Activated T-helper 2 cell treated with anti-CD3 and anti-CD28 coated beads, Interferon-gamma antibody, Interleukin-2, Interleukin-4, amounts not matched to agents 10 μg/mL and 5 μg/mL and 100 μg/mL, durations not matched to agents 14 hours and 24 hours and 36 hours (primary cell): Measurements from ENCODE around the gene TSPEAR. TPM values are rescaled to one million over a fixed set of nuclear protein-coding genes. Genes with fewer than 3 reads are reported as not detected.
"Not testable (repeated sequence)": the region's sequence is repeated elsewhere in the genome, so short reads cannot be mapped to it uniquely, and the experiment has no call there.

Source experiments
- DNase-seq: peaks from one replicate; pipeline ENCODE4 v3.0.0; 2021; ENCODE audit warnings: low spot score
- H3K27ac Mint-ChIP-seq: one replicate; pipeline ENCODE4 v1.8.0; 2021; ENCODE audit warnings: mixed read lengths
- H3K27me3 Mint-ChIP-seq: one replicate; pipeline ENCODE4 v1.8.0; 2021; ENCODE audit warnings: low read depth, mixed read lengths
- H3K36me3 Mint-ChIP-seq: one replicate; pipeline ENCODE4 v1.8.0; 2021; ENCODE audit warnings: low read depth, mixed read lengths
- H3K4me1 Mint-ChIP-seq: one replicate; pipeline ENCODE4 v1.8.0; 2021; ENCODE audit warnings: low read depth, mixed read lengths
- H3K4me3 Mint-ChIP-seq: one replicate; pipeline ENCODE4 v1.8.0; 2021; ENCODE audit warnings: low read depth, mild to moderate bottlenecking, moderate library complexity, mixed read lengths
- H3K9me3 Mint-ChIP-seq: one replicate; pipeline ENCODE4 v1.8.0; 2021; ENCODE audit warnings: mixed read lengths
- intact Hi-C: fragments of 100-400 bp; cut with micrococcal nuclease; formaldehyde crosslinking; loops from one replicate; pipeline ENCODE4 v1.15.1; 2023
- total RNA-seq: library from RNA; stranded (reverse); gene quantifications from 2 replicates; pipeline ENCODE4 v1.2.3, GENCODE V29; 2022

TSPEAR gene
- total RNA-seq, 1 donor from 2014 or later: not detected

DNA sequence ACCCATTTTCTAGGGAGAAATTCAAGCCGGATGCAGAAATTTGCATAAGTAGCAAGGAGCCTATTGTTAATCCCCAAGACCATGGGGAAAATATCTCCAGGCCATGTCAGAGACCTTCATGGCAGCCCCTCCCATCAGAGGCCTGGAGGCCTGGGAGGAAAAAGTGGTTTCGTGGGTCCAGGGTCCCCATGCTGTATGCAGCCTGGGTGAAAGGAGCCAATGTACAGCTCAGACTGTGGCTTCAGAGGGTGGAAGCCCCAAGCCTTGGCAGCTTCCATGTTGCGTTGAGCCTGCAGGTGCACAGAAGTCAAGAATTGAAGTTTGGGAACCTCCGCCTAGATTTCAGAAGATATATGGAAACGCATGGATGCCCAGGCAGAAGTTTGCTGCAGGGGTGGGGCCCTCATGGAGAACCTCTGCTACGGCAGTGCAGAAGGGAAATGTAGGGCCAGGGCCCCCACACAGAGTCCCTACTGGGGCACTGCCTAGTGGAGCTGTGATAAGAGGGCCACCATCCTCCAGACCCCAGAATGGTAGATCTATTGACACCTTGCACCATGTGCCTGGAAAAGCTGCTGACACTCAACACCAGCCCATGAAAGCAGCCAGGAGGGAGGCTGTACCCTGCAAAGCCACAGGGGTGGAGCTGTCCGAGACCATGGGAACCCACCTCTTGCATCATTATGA lies 101.1 kb downstream of the TSPEAR start:
- intact Hi-C loops, H3K4me3 Mint-ChIP-seq, H3K36me3 Mint-ChIP-seq: not testable (repeated sequence)

GRCh38 chr21:44609193-44609592 lies 102.2 kb downstream of the TSPEAR start:
- intact Hi-C loops: no loop called here
- no peak for DNase-seq
- Mint-ChIP-seq H3K4me1 (no peaks in the 10 kb centered on the region), H3K27me3 (peaks cover 12% of the 10 kb centered on the region), H3K27ac (no peak overlapping the region), H3K4me3 (no peak overlapping the region), H3K9me3 (peaks cover 38% of the 10 kb centered on the region), H3K36me3 (no peaks in the 10 kb centered on the region)

More for the DNA sequence above, 101.1 kb downstream of the TSPEAR start:
- DNase-seq, H3K27ac Mint-ChIP-seq, H3K4me1 Mint-ChIP-seq, H3K27me3 Mint-ChIP-seq: not testable (repeated sequence)
- peaks cover 38% of the 10 kb centered on the region for H3K9me3 Mint-ChIP-seq

GRCh38 chr21:44606495-44606894 lies 104.9 kb downstream of the TSPEAR start:
- Mint-ChIP-seq H3K9me3 (peaks cover 32% of the 10 kb centered on the region), H3K27ac (no peak overlapping the region), H3K27me3 (peaks cover 12% of the 10 kb centered on the region), H3K4me3 (no peak overlapping the region), H3K4me1 (no peaks in the 10 kb centered on the region), H3K36me3 (no peaks in the 10 kb centered on the region)
- intact Hi-C loops: no loop called here
- no peak for DNase-seq

- no peaks in the 10 kb centered on the region for H3K36me3 Mint-ChIP-seq
- peaks cover 12% of the 10 kb centered on the region for H3K27me3 Mint-ChIP-seq
- no peaks in the 10 kb centered on the region for H3K4me1 Mint-ChIP-seq
- no peak overlapping the region for H3K4me3 Mint-ChIP-seq
- intact Hi-C loops: no loop called here
- H3K9me3 Mint-ChIP-seq: peaks cover 6% of the 10 kb centered on the region
- DNase-seq: no peak
- H3K27ac Mint-ChIP-seq: no peak overlapping the region
Observed at GRCh38 chr21:44603911-44604310, 107.5 kb downstream of the TSPEAR start.

DNA sequence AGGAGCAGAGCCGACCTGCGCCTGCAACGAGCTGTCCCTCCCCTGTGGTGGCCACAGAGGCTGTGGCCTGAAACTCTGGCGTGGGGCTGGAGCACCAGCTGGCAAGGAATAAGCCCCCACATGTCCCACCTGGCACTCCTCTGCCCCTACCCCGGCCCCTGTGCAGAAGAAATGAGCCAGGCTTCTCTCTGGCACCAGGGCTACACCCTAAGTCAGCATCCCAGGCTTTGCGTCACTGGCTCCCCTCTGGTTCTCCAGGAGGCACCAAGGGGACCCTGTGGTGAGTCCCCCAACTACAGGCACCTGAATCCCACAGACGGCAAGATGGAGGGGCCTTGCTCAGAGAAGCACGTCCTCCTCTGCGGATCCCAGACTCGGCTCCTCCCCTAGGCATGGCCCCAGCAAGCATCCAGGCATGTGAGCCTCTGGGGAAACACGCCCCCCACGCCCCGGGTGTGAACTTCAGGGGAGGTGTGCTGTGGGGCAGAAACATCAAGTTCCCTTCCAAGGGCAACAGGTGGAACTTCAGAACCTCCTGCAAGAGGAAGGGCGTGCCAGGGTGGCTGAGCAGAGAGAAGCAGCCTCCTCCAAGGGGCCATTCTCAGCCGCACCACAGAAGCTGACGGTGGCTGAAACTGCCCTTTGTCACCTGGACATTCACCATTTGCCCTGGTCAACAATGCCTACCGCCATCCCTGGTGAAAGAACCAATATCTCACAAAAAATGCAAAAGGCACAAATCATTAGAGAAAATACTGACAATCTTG lies 108.1 kb downstream of the TSPEAR start:
- Mint-ChIP-seq H3K9me3 (peaks cover 4% of the 10 kb centered on the region), H3K4me1 (no peaks in the 10 kb centered on the region)

GRCh38 chr21:44602463-44602850 lies 108.9 kb downstream of the TSPEAR start:
- no peak overlapping the region for H3K27ac Mint-ChIP-seq
- peaks cover 14% of the 10 kb centered on the region for H3K27me3 Mint-ChIP-seq
- H3K36me3 Mint-ChIP-seq: no peaks in the 10 kb centered on the region
- H3K4me3 Mint-ChIP-seq: no peak overlapping the region
- intact Hi-C loops: no loop called here
- peaks cover 4% of the 10 kb centered on the region for H3K9me3 Mint-ChIP-seq
- H3K4me1 Mint-ChIP-seq: no peaks in the 10 kb centered on the region
- DNase-seq: no peak

More for the DNA sequence above, 108.1 kb downstream of the TSPEAR start:
- H3K4me3 Mint-ChIP-seq: no peak overlapping the region
- H3K27me3 Mint-ChIP-seq: peaks cover 14% of the 10 kb centered on the region
- intact Hi-C loops: no loop called here
- no peaks in the 10 kb centered on the region for H3K36me3 Mint-ChIP-seq
- H3K27ac Mint-ChIP-seq: no peak overlapping the region
- no peak for DNase-seq

GRCh38 chr21:44601596-44602462 lies 109.5 kb downstream of the TSPEAR start:
- intact Hi-C loops: no loop called here
- DNase-seq: no peak
- H3K27me3 Mint-ChIP-seq: peaks cover 14% of the 10 kb centered on the region
- no peak overlapping the region for H3K27ac Mint-ChIP-seq
- no peak overlapping the region for H3K4me3 Mint-ChIP-seq
- H3K4me1 Mint-ChIP-seq: no peaks in the 10 kb centered on the region
- H3K36me3 Mint-ChIP-seq: no peaks in the 10 kb centered on the region
- H3K9me3 Mint-ChIP-seq: peaks cover 4% of the 10 kb centered on the region

DNA sequence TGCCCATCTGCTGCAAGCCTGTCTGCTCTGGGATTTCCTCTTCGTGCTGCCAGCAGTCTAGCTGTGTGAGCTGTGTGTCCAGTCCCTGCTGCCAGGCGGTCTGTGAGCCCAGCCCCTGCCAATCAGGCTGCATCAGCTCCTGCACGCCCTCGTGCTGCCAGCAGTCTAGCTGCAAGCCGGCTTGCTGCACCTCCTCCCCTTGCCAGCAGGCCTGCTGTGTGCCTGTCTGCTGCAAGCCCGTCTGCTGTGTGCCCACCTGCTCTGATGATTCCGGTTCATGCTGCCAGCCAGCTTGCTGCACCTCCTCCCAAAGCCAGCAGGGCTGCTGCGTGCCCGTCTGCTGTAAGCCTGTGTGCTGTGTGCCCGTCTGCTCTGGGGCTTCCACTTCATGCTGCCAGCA lies 110.3 kb downstream of the TSPEAR start:
- H3K4me3 Mint-ChIP-seq, H3K36me3 Mint-ChIP-seq, H3K9me3 Mint-ChIP-seq, H3K4me1 Mint-ChIP-seq, intact Hi-C loops, DNase-seq, H3K27ac Mint-ChIP-seq: not testable (repeated sequence)
- peaks cover 11% of the 10 kb centered on the region for H3K27me3 Mint-ChIP-seq

DNA sequence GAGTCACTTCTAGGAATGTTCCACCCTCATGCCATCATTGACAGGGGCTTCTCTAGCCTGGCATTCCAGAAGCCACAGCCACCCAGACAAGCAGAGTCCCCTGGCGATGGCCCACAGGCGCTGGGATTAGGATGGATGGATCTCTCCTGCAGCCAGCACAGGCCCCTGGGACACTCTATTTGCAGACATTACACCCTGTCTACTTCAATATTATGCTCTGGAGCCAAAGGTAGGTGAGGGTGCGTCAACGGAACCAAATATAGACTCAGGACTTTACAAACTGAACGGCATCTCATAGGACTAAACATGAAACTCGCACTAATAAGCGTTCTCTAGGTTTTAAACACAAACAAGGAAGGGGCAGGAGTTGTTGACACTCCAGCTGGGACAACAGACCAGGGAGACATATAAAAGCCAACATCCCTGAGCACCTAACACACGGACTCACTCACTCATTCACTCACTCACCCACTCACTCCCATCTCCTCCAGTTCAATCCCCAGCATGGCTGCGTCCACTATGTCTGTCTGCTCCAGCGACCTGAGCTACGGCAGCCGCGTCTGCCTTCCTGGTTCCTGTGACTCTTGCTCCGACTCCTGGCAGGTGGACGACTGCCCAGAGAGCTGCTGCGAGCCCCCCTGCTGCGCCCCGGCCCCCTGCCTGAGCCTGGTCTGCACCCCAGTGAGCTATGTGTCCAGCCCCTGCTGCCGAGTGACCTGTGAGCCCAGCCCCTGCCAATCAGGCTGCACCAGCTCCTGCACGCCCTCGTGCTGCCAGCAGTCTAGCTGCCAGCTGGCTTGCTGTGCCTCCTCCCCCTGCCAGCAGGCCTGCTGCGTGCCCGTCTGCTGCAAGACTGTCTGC lies 111.0 kb downstream of the TSPEAR start, which contains the start of gene KRTAP10-7:
Gene KRTAP10-7 (plus strand): TSS at position 480 of the 861 bp plus-strand sequence. CDS start 25 bp downstream, at position 505.
- H3K36me3 Mint-ChIP-seq, H3K27me3 Mint-ChIP-seq, H3K4me1 Mint-ChIP-seq, intact Hi-C loops, H3K4me3 Mint-ChIP-seq, H3K9me3 Mint-ChIP-seq, DNase-seq, H3K27ac Mint-ChIP-seq: not testable (repeated sequence)

GRCh38 chr21:44599264-44600029 lies 111.9 kb downstream of the TSPEAR start:
- intact Hi-C loops: no loop called here
- no peaks in the 10 kb centered on the region for H3K36me3 Mint-ChIP-seq
- peaks cover 2% of the 10 kb centered on the region for H3K27me3 Mint-ChIP-seq
- no peaks in the 10 kb centered on the region for H3K4me1 Mint-ChIP-seq
- no peaks in the 10 kb centered on the region for H3K9me3 Mint-ChIP-seq
- no peak for DNase-seq
- no peak overlapping the region for H3K4me3 Mint-ChIP-seq
- H3K27ac Mint-ChIP-seq: no peak overlapping the region

- DNase-seq: no peak
- intact Hi-C loops: no loop called here
- no peaks in the 10 kb centered on the region for H3K4me1 Mint-ChIP-seq
Observed at GRCh38 chr21:44598061-44598460, 113.3 kb downstream of the TSPEAR start.

More at GRCh38 chr21:44598061-44598460, 113.3 kb downstream of the TSPEAR start:
- Mint-ChIP-seq H3K4me3 (no peak overlapping the region), H3K27ac (no peak overlapping the region), H3K36me3 (no peaks in the 10 kb centered on the region), H3K27me3 (peaks cover 2% of the 10 kb centered on the region), H3K9me3 (no peaks in the 10 kb centered on the region)
